ENCODE data around the gene NKAIN2.
"Not testable (repeated sequence)": the region's sequence is repeated elsewhere in the genome, so short reads cannot be mapped to it uniquely, and the experiment has no call there.

The NKAIN2 gene

DNA sequence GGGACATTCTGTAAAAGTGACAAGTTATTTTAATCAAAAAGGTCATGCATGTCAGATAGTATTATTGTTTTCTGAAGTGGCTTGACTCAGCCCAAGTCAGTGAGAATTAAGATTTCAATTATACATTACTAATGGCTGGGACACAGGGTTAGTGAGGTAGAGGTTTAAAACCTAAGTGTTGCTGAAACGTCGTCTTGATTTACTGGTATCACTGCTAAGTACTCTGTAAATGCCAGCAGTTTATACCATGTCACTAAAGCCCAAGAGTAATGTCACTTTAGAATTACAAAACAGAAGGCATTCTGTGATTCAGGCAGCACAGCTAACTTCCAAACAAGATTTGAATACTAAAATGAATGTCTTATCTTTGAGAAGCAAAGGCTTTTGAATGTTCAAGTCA is 176.6 kb downstream of the NKAIN2 start:
- DNase-seq, result no peak

DNA sequence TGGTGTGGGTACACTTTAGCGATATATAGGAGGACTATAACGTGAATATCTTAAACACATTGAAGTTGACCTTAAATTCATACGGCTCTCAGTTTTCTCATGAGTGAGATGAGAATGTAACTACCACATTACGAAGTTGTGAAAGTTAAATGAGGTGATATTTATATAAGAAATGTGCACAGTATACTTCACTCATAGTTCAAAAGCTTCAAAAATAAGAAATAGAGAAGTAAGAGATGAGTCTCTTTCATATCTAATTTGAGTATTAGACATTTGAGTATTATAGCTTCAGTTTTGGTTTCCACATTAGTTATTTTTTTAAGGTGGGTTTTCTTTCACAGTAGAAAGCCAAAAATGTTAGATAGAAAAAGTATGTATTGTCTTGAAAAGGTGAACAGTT is 183.3 kb downstream of the NKAIN2 start:
- no peak for DNase-seq

DNA sequence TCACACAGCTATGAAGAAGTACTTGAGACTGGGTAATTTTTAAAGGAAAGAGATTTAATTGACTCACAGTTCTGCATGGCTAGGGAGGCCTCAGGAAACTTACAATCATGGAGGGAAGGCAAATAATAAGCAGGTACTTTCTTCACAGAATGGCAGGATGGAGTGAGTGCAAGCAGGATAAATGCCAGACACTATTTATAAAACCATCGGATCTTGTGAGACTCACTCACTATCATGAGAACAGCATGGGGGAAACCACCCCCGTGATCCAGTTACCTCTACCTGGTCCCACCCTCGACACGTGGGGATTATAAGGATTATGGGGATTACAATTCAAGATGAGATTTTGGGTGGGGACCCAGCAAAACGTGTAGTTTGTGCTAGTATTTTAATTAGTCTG is 186.3 kb downstream of the NKAIN2 start:
- not testable (repeated sequence) for DNase-seq

DNA sequence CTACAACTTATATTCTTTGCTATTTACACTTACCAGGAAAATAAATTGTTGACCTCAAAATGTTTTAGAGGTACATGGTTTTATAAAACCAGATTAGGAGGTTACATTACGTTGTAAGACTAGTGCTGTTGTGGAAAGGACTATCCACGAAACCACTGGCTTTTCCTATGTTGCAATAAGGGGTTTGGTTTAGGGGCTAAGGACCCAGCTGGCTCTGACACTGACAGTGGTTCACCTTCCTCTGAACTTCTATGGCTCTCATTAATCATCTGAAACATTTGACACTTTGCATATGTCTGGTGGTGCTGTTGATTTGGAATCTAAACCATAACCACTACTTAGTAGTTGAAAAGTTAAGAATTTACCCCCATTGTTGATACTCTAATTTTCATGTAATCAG is 186.7 kb downstream of the NKAIN2 start:
- no peak for DNase-seq

DNA sequence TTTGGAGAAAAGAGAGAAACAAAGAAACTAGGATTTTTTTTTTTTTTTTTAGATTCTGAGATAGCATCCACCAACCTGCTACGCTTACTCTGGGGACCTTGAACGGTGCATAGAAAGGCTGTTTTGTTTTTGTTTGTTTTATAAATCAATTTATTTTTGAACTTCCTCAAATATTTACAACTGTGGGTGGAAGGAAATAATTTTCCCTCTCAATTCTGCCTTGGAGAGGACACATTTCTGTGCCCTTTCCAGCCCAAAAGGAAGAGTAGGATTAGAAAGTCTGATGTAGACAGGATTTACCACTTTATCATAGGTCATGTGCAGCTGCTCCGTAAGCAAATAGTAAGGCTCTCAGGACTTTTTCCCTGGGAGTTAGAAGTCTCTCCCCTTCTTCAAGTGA is 190.5 kb downstream of the NKAIN2 start:
- no peak for DNase-seq

DNA sequence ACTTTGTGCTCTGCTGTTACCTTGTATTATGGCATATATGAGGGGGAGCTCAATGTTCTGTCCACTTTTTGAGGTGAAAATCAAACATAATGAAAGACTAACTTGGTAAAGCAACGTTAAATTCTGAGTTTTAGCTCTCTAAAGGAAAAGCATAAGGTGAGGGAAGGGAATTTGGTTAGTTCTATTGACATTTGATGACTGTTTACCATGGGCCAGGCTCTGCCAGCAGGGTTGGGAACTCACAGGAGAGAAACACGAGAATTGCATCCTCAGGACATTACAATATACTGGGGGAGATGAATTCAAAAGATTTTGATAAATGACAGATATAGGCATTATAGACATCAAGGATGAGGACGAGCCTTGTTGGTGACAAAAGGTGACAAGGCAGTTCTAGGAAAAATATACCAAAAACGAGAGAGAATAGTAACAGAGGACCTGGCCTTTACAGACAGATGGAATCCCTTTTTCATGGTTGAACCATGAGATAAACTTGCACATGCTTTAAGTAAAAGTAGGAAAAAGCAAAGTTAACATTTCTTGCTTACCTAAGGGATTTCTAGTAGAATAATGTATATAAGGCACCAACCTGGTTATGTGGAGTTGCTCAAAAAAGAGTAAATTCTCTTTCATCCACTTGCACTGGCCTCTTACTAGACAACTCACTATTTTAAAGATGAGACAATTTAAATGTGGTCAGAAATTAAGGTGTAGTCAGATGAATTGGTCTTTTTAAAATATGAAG is 191.4 kb downstream of the NKAIN2 start:
- no peak for DNase-seq

DNA sequence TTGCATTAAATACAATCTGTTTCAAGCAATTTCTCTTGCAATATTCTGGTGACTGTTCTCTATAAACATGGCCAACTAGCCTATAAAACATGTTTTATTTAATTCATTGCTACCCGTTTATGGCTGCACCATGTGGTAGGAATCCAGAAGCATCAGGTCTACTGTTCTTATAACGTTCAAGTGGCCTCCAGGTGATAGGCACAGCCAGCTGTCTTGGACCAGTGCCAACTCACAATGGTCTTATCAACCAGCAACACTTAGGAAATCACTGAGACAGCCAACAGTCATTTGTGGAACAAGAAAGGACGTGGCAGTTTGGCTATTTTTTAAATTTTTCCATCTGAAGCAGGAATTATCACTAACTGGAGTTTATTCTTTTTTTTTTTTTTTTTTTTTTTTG is 193.6 kb downstream of the NKAIN2 start:
- no peak for DNase-seq

DNA sequence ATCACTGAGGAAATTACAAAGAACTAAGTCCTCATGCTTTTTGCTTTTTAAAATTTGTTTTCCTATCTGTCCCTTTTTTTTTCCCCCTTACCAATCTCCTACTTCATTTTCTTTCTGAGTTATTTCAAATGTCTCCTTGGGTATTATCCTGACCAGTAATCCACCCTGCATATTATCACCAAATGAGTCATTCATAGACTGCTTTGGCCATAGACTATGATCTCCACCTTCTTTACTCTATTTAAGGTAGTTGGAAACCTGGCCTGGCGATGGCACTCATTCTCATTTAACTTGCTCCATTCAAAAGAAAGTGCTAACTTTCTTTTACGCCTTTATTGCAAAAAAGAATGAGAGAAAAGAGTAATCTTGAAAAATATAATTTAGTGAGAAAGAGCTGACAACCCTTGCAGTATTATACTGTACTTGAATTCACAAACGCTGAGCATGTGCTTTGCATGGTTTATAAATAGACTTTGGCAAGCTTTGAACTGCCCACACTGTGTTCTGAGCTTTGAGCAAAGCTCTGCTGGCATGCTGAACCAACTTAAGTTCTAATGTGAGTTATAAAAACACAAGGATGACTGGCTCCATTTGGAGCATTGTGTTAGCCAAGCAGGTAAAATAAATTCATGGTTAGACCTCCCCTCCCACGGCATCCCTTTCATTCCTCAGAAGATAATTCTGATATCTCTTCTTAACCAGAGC is 198.9 kb downstream of the NKAIN2 start:
- no peak for DNase-seq

DNA sequence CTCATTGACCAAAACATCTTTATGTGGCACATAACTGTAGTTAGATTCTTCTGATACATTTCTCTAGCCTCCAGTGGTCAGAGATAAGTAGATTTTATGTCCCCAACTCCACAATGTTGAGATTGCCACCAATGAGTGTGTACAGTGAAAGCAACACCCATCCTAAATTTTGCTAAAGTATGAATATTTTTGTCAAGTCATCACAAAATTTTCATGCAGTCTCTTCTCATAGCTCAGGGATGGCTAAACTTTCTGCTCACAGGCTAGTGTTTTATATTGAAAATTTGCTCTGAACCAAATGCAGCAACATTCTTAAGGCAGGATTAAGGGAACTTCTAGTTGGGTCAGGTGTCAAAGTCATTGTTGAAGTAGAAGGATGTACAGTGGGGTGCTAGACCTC is 203.6 kb downstream of the NKAIN2 start:
- DNase-seq, result no peak

DNA sequence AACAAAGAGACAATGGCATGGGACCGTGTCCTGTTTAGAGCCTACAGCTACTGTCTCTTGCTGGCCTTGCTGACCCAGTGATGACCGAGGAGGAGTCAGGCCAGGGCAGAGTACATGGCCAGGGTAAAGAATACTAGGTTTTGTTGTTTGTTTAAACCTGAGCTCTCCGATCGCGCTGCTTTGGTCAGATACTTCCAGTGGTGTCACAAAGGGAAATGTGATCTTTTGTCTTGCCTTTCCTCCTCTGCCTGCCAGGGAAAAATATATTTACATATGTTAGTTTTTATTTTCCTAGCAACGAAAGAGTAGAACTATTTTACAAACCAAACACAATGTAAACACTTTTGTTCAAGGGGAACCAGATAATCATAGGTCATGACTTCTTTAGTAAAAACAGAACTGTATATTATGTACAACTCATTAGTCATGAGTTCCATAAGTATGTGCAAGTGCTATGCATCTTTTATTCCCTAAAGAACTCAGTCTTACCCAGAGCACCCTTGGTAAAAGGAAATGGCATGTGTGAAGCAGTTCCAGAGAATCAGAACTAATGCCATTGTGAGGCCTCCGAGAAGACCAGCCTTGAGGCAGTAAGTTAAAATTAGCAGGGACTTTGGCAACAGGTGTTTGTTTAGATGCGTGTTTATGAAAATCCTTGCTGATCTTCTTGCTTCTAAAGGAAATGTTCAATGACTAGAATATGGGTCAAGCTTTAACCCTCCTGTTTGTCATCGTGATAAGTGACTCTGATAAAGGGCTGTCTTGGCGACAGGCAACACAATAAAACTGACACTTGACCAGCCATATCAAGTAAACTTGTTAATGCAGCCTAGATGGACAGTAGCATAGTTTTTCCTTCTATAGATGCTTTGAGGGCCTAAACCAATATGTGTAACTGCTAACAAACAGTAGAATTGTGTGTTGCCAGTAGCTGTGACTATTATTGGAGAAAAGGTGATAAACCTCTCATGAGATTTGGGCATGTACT is 204.6 kb downstream of the NKAIN2 start:
- no peak for DNase-seq

DNA sequence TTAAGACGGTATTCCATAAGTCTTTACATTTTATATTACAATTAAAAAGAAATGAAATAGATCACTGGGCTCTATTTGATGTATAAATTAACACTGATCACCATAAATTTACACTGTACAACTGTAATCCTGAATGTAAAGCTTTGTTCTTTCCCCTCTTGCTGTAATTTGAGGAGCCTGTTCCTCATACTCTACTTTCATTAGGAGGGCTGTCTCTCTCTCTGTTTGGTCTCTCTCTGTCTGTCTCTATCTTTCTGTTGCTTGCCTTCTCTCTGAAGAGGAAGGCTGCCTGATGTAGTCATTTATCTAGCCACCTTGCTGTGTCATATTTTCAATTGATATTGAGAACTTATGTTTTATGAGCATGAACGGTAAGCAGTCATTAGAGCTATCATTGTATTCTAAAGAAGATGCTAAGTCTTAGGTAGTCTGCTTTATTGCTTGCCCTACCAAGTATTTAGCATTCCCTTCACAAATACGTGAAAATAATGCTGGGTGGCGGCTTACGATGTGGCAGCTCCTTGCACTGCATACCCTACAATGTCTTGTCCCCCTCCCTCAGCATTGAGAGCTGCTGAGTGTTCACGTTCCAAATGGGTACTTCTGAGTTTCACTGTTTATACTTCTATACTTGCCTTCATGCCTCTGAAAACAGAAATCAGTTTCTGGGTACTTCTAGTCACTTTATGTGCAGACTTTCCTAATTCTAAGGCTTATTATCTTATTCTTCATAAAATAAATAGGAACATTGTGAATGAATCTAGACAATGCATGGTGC is 205.5 kb downstream of the NKAIN2 start:
- DNase-seq, result no peak

DNA sequence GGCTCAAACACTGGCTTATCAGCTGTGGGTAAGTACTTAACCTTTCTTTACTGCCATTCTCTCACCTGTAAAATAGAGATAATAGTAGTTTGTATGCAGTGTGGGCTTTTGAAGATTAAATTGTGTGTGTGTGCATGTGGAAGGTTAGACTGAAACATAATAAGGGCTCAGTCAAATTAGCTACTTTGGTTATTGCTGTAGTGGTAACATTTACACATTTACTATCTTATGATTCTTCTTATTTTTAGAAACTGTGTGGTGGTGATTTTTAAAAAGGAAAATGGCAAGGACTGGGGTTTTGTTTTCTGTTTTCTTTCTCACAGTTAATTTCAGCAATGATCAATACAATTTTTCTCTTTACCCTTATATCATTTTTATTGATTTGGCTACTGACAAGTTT is 206.9 kb downstream of the NKAIN2 start:
- no peak for DNase-seq

DNA sequence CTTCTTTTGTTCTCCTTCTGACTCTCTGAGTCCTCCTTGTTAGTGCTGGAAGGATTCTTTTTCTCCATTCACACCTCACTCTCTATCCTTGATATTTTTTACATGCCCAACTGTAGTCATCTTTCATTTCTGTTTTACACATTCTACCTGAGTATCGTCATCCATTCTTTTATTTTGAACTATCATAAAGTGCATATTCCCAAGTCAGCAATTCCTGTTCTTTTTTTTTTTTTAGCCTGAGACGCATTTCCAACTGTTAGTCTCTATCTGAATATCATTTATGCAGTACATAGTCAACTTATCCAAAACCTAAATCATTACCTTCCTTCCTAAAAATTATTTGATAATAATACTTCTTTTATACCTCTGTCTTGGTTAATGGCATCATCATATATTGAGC is 207.5 kb downstream of the NKAIN2 start:
- DNase-seq, result no peak

DNA sequence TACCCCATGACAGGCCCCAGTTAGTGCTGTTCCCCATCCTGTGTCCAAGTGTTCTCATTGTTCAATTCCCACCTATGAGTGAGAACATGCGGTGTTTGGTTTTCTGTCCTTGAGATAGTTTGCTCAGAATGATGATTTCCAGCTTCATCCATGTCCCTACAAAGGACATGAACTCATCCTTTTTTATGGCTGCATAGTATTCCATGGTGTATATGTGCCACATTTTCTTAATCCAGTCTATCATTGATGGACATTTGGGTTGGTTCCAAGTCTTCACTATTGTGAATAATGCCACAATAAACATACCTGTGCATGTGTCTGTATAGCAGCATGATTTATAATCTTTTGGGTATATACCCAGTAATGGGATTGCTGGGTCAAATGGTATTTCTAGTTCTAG is 218.4 kb downstream of the NKAIN2 start:
- not testable (repeated sequence) for DNase-seq

DNA sequence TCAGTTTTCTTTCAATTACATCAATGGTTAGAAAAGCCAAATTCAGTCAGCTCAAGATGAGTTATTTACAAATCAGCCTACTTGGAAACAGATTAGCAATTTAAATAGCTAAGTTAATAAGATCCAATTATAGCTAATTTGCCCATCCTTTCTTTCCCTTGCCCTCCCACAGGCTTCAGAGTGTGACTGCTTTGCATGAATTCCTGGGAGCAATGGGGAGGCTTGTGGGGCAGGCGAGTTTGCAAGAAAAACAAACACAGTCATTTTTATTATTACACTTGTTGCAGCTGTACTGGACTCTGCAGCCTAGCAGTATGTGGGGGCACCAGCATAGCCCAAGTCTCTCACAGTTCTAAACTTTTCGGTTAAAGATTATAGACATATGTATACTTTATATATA is 219.0 kb downstream of the NKAIN2 start:
- DNase-seq, result no peak

DNA sequence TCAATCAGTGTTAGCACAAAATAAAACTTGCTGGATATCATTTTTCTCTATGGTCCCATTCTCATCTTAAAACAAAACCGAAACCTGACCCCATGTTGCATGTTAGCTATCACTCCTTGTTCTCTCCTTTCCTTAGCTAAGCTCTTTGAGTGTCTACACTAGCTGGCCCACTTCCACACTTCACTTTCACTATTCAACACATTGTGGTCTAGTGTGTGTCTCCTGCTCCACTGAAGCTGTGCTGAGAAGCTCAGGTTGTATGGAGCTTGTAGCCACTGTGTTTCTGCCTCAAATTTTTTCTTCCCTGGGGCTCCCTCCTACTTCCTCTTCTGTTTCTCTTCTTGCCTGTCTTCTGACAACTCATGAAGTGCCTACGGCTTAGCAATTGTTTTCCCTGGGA is 223.0 kb downstream of the NKAIN2 start:
- no peak for DNase-seq

DNA sequence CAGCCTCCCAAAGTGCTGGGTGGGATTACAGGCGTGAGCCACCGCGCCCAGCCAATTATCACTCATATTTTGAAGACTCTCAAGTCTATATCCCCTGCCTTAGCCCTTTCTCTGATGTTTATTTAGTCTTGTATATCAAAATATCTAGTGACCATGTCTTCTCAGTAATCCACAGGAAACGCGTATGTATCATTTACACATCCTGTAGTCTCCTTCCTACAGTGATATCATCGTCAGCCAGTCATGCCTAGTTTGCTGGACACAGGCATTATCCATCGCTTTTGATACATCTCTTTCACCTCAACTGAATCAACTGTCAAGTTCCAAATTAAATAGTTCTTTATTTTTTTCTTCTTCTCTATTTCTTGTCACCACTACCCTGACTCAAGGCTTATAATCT is 223.7 kb downstream of the NKAIN2 start:
- no peak for DNase-seq

DNA sequence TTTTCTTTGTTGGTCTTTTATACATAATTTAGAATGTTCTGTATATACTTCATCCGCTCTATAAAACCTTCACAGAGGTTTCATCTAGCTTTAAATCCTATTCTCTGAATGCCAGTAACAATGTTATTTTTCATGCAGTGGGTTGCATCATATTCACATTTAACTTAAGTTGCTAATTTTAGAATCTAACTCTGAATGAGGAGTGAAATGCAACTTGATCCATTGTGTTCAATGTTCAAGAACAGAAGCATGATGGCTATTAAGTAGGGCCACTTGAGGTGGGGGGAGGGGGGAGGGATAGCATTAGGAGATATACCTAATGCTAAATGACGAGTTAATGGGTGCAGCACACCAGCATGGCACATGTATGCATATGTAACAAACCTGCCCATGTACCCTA is 224.5 kb downstream of the NKAIN2 start:
- DNase-seq, result no peak

DNA sequence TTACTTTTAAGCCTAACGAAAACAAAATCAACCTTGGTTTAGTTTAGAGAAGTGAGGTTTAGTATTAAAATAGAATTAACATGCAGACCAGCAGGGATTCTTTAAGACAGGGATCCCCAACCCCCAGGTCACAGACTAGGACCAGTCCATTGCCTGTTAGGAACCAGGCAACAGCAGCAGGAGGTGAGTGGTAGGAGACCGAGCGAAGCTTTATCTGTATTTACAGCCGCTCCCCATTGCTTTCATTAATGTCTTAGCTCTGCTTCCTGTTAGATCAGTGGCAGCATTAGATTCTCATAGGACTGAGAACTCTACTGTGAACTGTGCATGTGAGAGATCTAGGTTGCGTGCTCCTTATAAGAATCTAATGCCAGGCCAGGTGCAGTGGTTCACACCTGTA is 225.9 kb downstream of the NKAIN2 start:
- DNase-seq, result no peak

DNA sequence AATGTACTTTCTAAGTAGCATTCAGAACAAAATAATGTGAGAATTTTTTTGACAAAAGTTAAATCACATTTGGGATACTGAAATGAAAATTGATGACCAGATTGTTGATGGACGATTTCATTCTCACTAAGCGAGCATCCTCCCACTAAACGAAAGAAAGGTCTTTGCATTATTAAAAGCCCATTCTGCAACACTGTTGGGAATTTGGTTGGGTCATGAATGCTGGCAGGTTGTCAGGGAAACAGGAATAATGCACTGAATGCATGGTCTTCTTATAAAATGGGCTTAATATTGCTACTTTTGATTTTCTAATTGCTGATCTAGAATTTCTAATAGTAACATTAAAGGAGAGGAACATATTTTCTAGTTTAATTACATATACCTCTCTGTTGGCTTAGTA is 229.8 kb downstream of the NKAIN2 start:
- DNase-seq, result no peak

DNA sequence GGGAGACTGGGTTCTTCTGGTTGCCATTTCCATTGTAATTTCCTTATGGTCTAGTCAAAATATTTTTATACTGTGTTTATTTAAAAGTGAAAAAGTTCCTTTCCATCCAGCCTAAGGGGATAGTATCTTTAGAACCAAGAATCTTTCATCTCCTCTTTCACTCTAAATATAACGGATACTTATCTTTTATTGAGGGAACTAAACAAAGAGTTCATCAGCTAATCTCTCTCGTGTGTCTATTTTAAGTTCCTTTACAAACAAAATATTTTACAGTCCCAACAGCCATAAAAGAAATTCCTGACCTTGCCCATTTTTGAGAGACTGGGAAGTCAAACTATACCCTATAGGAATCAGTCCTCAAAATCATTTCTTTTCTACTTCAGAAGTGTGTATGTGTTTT is 232.7 kb downstream of the NKAIN2 start:
- no peak for DNase-seq

DNA sequence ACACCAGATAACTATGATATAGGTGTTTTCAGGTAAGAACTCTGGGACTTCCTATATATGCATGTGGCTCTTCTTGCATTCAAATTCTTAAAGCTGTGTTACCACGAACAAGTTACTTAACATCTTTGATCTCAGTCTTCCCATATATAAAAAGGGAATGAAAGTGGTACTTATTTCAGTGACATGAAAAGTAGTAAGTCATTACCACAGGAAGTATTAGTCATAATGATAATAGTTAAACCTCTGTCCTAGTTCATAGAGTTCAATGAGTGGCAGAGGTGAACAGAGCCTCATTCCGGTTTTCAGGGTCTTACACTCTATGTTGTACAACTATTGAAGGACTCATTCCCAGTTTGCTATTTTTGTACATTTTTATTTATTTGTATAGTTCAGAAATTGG is 237.0 kb downstream of the NKAIN2 start:
- no peak for DNase-seq

DNA sequence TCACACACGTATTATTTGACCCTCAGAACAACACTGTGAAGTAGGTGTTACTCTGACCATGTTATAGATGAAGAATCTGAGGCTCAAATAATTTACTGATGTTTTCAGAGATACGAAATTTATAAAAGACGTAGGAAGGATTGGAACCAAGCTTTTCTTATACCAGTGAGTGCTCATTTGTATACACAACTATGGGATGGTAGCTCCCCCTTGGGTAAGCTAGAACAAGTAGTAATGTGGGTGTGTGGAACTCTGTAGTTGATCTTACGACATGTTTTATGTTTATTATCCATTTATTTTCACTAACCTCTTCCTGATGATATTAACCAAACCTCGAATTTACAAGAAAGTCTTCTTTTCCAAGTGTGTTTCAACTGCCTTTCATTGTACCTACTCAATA is 248.5 kb downstream of the NKAIN2 start:
- no peak for DNase-seq
